ENCODE data around the gene PRDX2.

DNA sequence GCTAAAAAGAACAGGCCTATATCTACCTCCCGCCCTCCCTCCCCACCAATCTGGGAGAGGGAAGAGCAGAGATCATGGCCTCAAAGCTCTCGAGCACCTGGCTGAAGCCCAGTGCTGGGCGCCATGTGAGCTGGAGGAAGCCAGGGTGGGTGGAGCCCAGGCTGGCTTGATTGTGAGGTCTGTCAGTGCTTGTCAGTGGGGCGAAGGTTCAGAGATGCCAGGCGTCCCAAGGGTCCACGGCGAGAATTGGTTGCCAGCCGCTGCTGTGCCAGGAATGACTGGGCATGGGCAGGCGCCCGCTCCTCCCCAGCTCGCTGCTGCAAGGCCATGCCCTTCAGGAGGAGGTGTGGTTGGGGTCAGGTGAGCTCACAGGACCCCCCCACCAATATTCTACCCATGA is 38.5 kb downstream of the PRDX2 start:
- TF ChIP-seq, protein P1, sequence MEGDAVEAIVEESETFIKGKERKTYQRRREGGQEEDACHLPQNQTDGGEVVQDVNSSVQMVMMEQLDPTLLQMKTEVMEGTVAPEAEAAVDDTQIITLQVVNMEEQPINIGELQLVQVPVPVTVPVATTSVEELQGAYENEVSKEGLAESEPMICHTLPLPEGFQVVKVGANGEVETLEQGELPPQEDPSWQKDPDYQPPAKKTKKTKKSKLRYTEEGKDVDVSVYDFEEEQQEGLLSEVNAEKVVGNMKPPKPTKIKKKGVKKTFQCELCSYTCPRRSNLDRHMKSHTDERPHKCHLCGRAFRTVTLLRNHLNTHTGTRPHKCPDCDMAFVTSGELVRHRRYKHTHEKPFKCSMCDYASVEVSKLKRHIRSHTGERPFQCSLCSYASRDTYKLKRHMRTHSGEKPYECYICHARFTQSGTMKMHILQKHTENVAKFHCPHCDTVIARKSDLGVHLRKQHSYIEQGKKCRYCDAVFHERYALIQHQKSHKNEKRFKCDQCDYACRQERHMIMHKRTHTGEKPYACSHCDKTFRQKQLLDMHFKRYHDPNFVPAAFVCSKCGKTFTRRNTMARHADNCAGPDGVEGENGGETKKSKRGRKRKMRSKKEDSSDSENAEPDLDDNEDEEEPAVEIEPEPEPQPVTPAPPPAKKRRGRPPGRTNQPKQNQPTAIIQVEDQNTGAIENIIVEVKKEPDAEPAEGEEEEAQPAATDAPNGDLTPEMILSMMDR (IDR thresholded peaks at IDR 0.05; ENCODE audit: insufficient read depth, low read depth, low read length), result no peak
- TF ChIP-seq EZH2 (IDR thresholded peaks at IDR 0.05; ENCODE audit: insufficient read depth, low read length), result no peak

Data from astrocyte (in vitro differentiated cells and primary cell).